Femur (tissue), 1 donor: ENCODE data around the gene PDCD4.
A peak's percentile ranks its signal among the peaks of the same experiment; 100 is the strongest.

Experiments used
- DNase-seq: peaks from one replicate; pipeline ENCODE4 v3.0.0-alpha.2; 2017

PDCD4 gene

GRCh38 chr10:110871298-110872084 lies at the start of gene PDCD4:
Gene PDCD4 (plus strand): TSS chr10:110871928. CDS start chr10:110876028, 4,100 bp downstream.
- DNase-seq: peak; percentile 100

GRCh38 chr10:110822035-110822711 lies 49.6 kb upstream of the PDCD4 start:
- DNase-seq: no peak

- no peak for DNase-seq
Measured at GRCh38 chr10:110822712-110823311, 48.9 kb upstream of the PDCD4 start.

- DNase-seq: no peak
Measured at GRCh38 chr10:110824152-110824441, 47.6 kb upstream of the PDCD4 start.

GRCh38 chr10:110824660-110825059 lies 47.1 kb upstream of the PDCD4 start:
- DNase-seq: no peak

- DNase-seq: no peak
Measured at GRCh38 chr10:110825508-110825907, 46.2 kb upstream of the PDCD4 start.

GRCh38 chr10:110827410-110827809 lies 44.3 kb upstream of the PDCD4 start:
- no peak for DNase-seq

GRCh38 chr10:110827875-110828274 lies 43.9 kb upstream of the PDCD4 start:
- DNase-seq: no peak

GRCh38 chr10:110828525-110828924 lies 43.2 kb upstream of the PDCD4 start:
- DNase-seq: no peak

- DNase-seq: no peak
Measured at GRCh38 chr10:110829721-110830410, 41.9 kb upstream of the PDCD4 start.

- no peak for DNase-seq
Measured at GRCh38 chr10:110833234-110833940, 38.3 kb upstream of the PDCD4 start.

GRCh38 chr10:110833941-110834628 lies 37.6 kb upstream of the PDCD4 start:
- no peak for DNase-seq

GRCh38 chr10:110834629-110835301 lies 37.0 kb upstream of the PDCD4 start:
- DNase-seq: peak; percentile 83

- DNase-seq: no peak
Measured at GRCh38 chr10:110835841-110836240, 35.9 kb upstream of the PDCD4 start.

- DNase-seq: peak; percentile 67
Measured at GRCh38 chr10:110836706-110837105, 35.0 kb upstream of the PDCD4 start.

- DNase-seq: no peak
Measured at GRCh38 chr10:110837418-110838171, 34.1 kb upstream of the PDCD4 start.

GRCh38 chr10:110840225-110840922 lies 31.4 kb upstream of the PDCD4 start:
- DNase-seq: peak; percentile 1

- DNase-seq: peak; percentile 6
Measured at GRCh38 chr10:110840923-110841428, 30.8 kb upstream of the PDCD4 start.

- no peak for DNase-seq
Measured at GRCh38 chr10:110841767-110842267, 29.9 kb upstream of the PDCD4 start.
